Glomerular visceral epithelial cell (primary cell): Measurements from ENCODE around the gene CASP14.
"Not testable (repeated sequence)": the region's sequence is repeated elsewhere in the genome, so short reads cannot be mapped to it uniquely, and the experiment has no call there.

Source experiments
- DNase-seq: peaks from one replicate; pipeline ENCODE4 v3.0.0-alpha.2; 2016; ENCODE audit errors: extremely low spot score

Gene CASP14

DNA sequence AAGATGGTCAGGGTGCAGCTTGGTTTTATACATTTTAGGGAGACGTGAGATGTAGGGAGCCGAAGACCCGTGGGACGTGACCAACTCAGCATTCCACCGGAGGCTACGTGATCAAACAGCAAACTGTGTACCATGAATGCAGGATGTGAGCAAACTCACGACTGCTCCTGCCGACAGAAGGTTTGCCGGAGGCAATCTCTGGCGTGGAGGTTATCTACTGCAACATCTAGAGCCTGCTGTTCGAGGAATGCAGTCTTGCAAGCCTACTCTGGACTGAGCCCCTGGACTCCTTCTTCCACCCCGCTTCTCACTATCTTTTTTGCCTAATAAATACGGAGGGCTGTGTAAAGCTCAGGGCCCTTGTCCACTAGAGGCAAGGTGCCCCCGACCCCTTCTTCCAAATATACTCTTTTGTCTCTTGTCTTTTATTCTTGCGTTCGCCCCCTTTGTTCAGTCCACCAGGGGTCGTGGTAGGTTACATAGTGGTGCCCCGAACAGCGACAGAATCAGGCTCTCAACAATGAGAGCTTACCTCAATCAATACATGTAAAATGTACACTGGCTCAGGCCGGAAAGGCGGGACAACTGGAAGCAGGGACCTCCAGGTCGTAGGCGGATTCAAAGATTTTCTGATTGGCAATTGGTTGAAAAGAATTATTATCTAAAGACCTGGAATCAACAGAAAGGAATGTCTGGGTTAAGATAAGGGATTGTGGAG, 23.8 kb downstream of the CASP14 start:
- DNase-seq, result no peak

DNA sequence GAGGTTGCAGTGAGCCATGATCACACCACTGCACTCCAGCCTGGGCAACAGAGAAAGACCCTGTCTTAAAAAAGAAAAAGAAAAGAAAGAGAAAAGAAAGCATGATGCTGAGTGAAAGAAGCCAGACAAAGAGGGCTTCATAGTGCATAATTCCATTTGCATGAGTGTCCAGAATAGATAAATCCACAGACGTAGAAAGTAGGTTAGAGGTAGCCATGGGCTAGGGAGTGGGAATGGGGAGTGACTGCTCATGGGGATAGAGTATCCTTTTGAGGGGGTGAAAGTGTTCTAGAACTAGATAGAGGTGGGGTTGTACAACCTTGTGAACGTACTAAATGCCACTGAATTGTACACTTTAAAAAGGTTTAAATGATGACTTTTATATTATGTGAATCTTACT, 25.1 kb downstream of the CASP14 start:
- no peak for DNase-seq

DNA sequence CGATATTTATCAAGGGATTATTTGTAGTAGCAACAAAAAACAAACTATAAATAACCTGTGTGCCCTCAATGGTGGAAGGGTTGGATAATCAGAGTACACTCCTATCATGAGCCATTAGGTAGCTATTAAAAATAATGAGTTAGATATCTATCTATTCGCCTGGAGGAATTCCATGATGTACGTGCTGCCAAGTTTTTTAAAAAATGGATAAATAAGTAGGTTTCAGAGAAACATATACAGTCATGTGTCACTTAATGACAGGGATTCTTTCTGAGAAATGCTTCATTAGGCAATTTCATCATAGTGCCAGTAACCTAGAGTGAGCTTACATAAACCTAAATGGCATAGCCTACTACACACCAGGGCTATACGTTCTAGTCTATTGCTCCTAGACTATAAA, 26.5 kb downstream of the CASP14 start:
- DNase-seq, result no peak

DNA sequence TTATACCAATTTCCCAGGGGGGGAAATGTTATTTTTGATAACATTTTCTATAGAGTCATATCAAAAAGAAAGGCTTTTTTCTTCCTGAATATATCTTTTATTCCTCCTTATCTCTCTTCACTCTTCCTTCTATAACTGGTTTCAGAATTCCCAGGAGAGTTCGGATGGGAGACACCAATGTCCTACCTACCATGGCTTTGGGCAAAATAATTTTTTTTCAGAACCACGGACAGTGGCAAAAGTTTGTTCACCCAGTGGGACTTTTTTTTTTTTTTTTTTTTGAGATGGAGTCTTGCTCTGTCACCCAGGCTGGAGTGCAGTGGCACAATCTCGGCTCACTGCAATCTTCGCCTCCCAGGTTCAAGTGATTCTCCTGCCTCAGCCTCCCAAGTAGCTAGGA, 30.7 kb downstream of the CASP14 start:
- DNase-seq, result not testable (repeated sequence)

DNA sequence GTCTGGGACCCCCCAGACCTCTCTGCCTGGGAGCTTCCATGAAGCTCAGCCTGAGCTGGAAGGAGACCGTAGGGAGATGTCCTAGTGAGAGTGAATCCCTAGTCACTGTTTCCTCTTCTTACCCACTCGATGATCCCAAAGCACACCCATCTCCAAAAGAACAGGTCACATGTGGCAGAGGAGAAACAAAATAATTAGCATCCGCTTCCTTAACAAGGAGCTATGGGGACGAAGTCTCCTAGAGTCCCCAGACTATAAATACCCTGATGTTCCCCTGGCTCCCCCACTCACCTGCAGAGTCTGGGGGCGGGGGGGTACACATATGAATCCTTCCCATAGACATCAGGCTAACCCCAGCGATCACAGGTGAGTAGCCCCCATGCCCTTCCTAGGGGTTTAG, 32.6 kb downstream of the CASP14 start, which contains the start of gene OR1I1:
TSS of gene OR1I1 (plus strand) at position 301 of the 400 bp plus-strand sequence. CDS start 4,855 bp downstream, outside the sequence.
- no peak for DNase-seq

DNA sequence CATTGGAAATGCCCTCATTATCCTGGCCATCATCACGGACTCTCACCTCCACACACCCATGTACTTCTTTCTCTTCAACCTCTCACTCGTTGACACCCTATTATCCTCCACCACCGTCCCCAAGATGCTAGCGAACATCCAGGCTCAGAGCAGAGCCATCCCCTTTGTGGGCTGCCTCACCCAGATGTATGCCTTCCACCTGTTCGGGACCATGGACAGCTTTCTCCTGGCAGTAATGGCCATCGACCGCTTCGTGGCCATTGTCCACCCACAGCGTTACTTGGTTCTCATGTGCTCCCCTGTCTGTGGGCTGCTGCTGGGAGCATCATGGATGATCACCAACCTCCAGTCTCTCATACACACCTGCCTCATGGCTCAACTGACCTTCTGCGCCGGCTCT, 37.9 kb downstream of the CASP14 start:
- DNase-seq, result no peak

DNA sequence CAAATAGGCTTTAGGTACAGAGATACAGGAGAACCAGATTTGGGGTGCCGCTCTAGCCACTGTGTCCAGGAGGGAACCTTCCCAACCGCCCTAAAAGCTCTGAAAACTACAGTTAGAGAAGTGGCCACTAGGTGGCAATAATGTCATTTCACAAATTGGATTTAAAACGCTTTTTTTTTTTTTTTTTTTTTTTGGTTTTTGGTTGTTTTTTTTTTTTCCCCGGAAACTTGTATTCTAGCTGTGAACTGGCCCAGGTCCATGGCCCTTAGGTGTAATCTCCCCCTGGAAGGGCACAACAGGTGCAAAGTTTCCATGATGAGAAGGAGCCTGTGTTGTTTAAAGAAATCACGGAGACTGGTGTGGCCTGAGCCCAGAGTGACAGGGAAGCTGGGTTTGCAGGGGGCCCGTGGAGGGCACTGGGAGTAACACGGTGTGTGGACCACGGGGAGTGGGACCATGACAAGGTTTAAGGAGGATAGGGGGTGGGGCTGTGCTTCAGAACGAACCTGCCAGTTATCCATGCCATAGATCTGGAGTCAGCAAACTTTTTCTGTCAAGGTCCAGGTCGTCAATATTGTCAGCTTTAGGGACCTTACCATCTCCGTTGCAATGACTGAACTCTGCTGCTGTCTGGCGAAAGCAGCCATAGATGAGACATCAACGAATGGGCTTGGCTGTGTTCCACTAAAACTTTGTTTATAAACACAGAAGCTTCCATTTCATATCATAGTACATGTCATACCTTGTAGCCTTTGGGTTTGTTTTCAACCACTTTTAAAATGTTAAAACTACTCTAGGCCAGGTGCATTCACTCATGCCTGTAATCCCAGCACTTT, 42.9 kb downstream of the CASP14 start:
- DNase-seq, result peak; percentile 75

DNA sequence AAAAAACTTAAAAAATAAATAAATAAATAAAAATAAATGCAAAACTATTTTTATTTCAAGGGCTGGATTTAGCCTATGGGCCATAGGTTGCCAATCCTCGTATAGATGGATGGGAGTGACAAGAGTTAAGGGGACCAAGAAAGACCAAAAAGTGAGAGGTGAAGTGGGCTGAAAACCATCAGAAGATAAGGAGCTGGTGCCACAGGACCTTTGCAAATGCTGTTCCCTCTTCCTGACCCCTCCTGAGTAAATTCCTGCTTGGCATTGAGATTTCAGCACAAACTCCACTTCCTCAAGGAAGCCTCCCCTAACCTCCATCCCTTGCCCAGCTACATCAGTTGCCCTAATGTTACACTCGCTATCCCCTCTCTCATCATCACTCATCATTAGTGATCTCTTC, 43.7 kb downstream of the CASP14 start:
- no peak for DNase-seq

DNA sequence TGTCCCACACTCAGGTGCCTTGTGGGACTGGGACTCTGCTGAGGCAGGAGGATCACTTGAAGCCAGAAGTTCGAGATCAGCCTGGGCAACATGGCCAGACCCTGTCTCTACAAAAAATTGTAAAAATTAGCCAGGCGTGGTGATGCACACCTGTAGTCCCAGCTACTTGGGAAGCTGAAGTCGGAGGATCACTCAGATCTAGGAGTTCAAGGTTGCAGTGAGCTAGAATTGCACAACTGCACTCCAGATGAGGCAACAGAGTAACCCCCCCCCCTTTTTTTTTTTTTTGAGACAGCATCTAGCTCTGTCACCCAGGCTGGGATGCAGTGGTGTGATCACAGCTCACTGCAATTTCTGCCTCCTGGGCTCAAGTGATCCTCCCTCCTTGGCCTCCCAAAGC, 46.9 kb downstream of the CASP14 start:
- no peak for DNase-seq

DNA sequence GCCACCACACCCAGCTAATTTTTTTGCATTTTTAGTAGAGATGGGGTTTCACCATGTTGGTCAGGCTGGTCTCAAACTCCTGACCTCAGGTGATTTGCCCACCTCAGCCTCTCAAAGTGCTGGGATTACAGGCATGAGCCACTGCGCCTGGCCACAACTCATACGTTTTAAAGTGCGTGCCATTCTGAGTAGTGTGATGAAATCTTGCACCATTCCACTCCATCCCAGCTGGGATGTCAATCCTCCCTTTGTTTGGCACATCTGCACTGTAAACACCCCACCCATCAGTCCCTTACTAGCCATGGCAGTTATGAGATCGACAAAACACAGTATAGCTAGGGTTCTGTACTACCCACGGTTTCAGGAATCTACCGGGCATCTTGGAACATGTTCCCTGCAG, 48.7 kb downstream of the CASP14 start:
- not testable (repeated sequence) for DNase-seq

DNA sequence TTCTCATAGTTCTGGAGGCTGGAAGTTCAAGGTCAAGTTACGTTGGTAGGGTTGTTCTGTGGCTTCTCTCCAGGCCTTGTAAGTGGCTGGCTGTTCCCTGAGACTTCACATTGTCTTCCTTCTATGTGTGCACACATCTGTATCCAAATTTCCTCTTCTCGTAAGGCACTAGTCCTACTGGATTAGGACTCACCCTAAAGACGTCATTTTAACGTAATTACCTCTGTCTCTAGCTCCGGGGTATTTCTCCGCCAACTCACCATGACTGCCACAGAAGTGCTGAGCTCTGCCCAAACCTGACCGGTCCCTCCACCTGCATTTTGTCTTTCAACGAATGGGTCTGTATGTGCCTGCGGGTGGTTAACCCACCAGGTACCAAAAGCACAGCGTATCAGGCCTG, 49.2 kb downstream of the CASP14 start:
- no peak for DNase-seq

DNA sequence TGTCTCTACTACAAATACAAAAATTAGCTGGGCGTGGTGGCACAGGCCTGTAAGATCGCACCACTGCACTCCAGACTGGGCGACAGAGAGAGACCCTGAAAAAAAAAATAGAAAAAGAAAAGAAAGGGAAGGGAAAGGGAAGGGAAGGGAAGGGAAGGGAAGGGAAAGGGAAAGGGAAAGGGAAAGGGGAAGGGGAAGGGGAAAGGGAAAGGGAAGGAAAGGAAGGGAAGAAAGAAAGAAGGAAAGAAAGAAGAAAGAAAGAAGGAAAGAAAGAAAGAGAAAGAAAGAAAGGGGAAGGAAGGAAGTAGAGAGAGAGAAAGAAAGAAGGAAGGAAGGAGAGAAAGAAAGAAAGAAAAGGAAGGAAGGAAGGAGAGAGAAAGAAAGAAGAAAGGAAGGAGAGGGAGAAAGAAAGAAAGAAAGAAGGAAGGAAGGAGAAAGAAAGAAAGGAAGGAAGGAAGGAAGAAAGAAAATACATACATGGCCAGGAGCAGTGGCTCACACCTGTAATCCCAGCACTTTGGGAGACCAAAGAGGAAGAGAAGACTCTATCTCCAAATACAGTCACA, 49.8 kb downstream of the CASP14 start:
- no peak for DNase-seq

DNA sequence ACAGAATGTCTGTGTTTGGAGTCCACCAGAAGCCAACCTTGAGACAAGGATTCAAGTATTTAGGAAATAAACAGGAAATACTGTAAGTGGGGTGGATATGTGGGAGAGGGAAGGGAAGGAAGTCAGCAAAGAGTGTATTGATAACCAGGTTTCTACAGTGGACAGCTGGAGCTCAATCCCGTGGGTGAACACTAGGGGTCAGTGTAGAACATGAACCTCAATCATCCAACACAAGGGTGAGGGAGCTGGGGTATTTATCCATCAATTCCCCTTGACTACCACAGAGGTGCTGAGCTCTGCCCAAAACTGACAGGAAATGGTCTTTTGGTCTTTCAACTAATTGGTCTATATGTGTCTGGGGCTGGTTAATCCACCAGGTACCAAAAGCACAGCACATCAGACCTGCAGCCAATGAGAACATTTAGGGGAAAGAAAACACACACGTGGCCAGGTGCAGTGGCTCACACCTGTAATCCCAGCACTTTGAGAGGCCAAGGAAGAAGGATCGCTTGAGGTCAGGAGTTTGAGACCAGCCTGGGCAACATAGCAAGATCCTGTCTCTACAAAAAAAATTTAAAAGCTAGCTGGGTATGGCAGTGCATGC, 52.3 kb downstream of the CASP14 start:
- peak; percentile 41 for DNase-seq

DNA sequence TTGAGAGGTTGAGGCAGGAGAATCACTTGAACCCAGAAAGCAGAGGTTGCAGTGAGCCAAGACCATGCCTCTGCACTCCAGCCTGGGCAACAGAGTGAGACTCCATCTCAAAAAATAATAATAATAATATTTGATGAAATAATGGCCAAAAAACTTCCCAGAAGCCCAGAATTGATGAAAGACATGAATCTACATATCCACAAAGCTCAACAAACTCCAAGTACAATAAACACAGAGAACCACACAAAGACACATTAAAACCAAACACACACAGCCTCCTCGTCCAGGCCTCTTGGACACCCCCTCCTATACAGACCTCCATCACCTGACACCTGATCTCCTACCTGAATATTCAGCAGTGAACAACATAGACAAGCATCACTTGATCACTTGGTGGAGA, 54.7 kb downstream of the CASP14 start:
- DNase-seq, result no peak

DNA sequence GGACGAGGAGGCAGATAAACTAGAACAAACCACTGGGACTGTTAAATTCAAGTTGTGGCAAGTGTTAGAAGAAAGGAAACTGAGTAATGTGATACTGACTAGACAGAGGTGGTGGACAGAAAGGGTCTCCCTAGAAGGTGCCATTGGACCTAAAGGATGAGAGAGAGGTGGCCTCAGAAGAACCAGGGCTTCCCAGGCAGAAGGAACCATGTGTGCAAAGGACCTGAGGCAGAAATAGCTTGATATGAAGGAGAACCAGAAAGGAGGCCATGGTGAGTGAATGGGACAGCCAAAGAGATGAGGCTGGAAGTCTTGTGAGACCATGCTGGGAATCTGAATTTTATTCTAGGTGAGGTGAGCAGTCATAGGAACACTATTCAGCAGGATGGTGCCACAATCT, 55.1 kb downstream of the CASP14 start:
- DNase-seq, result no peak

DNA sequence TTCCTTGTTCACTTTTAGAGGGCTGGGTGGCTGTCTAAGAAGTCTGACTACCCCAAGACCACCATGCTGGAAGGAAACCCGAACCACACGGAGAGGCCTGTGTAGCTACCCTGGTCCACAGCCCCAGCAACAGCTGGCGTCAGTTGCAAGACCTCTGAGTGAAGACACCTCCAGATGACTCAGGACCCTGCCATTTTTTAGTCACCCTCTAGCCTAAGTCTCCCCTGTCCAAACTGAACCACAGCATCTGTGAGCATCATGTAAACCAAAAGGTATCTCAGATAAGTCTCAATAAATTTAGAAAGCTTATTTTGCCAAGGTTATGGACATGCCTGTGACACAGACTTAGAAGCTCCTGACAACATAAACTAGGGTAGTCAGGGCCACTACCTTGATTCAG, 55.8 kb downstream of the CASP14 start:
- DNase-seq, result no peak

DNA sequence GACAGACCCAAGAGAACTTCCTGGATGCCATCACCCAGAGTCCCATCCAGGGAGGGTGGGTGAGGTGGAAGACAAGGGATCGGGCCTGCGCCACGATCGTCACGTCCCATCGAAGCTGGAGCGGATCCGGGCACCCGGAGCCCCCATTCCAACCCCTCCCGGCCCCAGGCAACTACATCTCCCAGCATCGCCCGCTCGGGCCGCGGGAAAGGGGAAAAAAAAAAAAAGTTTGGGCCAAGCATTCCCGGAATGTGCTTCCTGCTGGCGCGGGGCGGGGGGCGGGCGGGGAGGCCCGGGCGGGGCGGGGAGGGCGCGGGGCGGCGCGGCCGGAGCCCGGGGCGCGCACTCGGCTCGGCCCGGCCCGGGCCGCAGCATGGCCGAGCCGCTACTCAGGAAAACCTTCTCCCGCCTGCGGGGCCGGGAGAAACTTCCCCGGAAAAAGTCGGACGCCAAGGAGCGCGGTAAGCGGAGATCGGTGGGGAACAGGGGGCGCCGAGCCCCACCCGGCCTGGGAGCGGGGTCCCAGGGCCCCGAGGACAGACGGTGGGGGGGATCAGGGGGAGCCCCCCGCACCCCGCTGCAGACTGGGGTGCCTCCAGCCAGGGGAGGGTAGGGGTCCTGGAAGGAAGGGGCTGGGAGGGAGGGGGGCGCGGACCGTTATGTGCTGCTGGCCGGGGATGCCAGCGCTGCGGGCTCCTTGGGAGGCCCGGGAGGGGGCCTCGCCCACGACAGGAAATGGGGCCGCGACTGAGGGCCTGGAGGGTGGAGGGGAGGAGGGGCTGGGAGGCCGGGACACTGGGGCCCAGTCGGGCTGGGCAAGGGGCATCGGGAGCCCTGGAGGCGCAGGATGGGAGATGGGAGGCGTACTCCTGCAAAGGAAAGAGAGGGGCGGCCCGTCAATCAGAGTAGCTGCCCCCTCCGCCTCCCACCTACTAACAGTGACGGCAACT, 58.1 kb downstream of the CASP14 start, which contains the start of gene SYDE1:
TSS of gene SYDE1 (plus strand) at position 341 of the 950 bp plus-strand sequence. CDS start at position 374, 33 bp downstream.
- DNase-seq, result peak; percentile 85
